Stimulated activated CD4-positive, alpha-beta T cell treated with anti-CD3 and anti-CD28 coated beads, TNF-alpha, amount 100 ng/mL, for 48 hours (primary cell): ENCODE measurements around the gene KCNA4.
"Not testable (repeated sequence)": the region's sequence is repeated elsewhere in the genome, so short reads cannot be mapped to it uniquely, and the experiment has no call there.

Experiments
- DNase-seq, 3 donors: peaks; one replicate each; pipeline ENCODE4 v3.0.0-alpha.2; 2020; ENCODE audit warnings: low read depth in 3 of 3

The KCNA4 gene

DNA sequence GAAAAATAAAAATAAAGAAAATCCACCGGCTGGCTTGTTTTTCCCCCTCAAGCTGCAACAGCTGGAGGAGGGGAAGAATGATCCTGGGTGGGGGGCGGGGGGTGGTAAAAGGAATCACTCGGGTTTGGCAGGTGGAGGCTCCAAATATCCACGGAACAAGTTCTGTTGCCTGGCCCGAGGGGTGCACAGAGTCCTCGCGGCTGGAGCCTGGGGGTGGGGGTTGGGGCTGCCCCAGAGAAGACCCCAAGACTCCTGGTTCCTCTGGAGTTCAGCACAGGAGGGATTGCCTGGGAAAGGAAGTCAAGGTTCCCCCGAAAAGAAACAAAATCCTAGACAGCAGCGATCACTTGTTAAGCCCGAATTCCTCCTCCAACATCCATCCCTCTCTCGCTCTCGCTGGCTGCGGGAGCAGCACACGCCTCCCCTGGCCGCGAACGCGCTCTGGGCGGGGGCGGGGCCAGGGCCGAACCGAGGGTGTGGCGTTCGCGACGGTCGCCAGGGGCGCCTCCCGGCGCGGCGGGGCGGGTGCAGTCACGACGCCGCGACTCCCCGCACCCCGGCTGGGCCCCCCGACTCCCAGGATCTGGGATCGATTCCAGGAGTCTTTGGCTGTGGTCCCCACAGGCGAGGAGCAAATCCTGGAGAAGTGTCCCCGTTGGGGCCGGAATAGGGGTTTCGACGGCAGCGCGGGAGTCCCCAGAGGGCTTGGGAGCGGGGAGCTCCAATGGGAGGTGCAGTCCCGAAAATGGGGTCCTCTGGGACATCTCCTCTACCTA, at the start of gene KCNA4:
Gene KCNA4 (minus strand): TSS at position 443 of the 776 bp plus-strand sequence. CDS start 4,352 bp downstream, outside the sequence.
- DNase-seq: no peak

DNA sequence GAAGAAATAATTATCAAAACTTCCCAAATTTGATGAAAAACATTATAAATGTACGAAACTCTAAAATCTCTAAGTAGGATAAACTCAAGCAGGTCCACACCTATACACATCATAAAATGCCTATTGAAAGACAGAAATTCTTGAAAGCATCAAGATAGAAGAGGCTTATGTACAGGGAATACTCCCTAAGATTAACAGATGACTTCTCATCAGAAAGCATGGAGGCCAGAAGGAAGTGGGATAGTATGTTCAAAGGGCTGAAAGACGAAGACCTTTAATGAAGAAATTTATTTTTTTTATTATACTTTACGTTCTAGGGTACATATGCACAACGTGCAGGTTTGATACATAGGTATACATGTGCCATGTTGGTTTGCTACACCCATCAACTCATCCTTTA, 45.3 kb upstream of the KCNA4 start:
- no peak for DNase-seq

DNA sequence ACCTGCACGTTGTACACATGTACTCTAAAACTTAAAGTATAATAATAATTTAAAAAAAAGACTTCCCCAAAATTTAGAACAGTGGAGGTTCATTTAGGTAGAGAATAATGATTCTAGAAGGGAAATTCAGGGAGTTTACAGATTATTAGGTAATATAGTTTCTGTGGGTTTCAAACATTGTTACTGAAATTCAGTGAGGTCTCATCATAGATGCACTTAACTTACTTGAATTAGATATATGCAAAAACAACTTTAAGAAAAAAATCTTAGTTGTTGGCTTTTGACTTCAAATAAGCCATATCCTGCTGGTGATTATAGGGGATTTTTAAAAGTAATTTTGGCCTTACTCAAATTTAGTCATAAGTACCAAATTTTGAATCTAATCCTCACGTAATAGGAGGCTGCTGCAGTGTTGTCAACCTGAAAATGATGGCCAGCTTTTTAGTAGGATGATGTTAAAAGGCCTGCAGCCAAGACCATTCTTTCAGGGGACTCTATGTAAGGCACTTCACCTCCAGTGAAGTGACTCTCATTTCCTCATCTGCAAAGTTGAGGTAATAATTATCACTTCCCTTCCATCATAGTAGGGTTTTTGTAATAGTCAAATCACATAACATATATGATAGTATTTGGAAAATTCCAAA, 42.5 kb upstream of the KCNA4 start:
- DNase-seq: no peak

DNA sequence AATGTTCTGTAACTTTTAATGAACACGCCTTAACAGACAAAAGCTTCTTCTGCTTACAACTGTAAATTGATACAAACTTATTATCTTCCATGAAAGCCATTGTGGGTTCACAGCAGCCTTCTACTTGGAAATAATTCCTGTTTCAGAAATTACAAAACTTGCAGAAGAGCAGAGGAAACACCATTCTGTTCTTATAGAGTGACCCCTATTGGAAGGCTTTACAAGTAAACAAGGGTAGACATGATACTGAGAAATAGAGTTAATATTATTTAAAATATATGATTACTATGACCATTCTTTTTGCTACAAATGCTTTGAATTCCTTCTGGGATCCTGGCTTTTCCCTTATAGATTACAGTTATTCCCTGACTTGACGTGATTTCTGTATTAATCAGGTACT, 32.4 kb upstream of the KCNA4 start:
- no peak for DNase-seq

DNA sequence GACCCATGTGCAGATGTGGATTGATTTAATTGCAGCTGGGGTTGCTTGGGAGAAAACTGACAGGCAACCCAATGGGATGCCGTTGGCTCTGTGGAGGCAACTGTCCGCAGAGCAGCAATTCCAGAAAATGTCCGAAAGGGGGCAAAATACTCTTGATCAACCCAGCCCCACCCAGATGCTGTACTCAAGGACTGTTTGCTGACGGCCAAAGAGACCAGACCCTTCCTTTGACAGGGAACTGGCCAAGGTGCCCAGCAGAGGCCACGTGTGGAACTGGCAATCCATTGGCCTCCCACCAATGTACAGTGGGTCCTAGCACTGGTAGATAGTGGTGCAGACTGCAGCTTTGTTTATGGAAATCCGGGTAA, 29.7 kb upstream of the KCNA4 start:
- no peak for DNase-seq

DNA sequence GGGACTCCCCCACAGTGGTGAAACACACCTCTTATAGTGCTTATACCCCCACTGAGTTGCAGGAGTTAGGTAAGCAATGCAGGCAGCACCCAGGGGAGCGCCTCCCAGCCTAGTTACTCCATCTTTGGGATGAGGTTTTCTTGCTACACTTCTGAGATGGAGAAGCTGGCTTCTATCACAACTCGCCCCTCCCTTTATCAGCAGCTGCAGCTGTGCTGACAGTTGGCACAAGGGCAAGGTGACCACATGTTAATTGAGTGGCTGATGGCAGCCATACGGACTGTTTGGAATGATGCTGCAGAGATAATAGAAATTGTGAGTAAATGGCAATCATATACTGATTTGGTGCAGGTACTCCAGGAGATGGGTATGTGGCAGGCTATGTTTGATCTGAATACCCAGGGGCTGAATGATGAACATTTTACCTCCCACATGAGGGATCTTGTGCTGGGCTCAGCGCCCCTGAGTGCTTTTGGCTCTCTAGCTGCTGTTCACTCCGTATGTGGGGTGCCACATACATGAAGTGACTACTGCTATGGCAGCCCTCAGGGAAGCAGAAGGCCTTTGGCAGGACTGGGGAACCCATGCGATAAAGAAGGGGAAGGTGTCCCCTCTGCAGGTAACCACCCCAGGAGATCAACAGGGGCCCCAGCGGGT, 29.2 kb upstream of the KCNA4 start:
- DNase-seq: no peak

DNA sequence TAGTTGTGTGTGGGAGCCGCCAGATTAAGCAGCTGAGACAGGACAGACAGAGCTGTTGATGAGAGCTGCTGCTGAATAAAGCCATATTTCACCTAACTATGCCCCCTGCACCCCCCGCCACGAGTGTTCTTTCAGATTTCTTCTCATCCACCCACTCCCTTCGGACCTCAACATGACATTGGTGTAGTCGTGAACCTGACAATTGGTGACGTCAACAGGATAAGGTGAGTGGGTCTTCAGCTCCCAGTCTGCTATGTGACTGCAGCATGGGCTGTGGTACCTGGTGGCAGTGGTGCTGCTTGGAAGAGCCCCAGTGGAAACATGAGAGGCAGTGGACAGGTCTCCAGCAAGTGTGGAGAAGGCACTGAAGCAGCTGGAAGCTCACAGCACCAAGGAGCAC, 28.3 kb upstream of the KCNA4 start:
- no peak for DNase-seq

DNA sequence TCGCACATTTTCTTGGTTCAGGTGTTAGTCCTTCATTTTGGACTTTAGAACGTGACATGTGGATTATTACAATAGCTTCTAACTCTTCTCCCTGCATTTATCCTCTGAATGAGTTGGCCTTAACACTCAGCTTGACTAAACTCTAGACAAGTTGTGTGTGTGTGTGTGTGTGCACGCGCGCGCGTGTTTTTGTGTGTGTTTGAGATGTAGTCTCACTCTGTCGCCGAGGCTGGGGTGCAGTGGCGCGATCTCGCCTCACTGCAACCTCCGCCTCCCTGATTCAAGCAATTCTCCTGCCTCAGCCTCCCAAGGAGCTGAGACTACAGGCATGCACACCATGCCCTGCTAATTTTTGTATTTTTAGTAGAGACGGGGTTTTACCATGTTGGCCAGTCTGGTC, 24.3 kb upstream of the KCNA4 start:
- no peak for DNase-seq

DNA sequence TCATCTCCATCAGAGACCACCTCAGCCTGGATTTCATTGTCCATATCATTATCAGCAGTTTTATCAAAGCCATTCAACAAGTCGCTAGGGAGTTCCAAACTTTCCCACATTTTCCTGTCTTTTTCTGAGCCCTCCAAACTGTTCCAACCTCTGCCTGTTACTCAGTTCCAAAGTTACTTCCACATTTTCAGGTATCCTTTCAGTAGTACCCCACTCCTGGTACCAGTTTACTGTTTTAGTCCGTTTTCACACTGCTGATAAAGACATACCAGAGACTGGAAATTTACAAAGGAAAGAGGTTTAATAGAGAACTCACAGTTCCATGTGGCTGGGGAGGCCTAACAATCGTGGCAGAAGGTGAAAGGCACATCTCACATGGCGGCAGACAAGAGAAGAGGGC, 17.9 kb upstream of the KCNA4 start:
- not testable (repeated sequence) for DNase-seq

DNA sequence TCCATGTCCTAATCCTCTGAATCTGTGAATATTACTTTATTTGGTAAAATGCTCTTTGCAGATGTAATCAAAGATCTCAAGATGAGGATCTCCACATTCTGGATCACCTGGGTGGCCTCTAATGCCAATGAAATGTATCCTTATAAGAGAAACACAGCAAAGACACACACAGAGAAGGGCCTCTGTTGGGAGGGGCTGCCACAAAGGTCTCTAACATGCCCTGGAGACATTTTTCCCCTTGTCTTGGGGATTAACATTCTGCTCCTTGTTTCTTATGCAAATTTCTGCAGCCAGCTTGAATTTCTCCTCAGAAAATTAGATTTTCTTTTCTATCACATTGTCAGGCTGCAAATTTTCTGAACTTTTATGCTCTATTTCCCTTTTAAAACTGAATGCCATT, 17.3 kb upstream of the KCNA4 start:
- not testable (repeated sequence) for DNase-seq

DNA sequence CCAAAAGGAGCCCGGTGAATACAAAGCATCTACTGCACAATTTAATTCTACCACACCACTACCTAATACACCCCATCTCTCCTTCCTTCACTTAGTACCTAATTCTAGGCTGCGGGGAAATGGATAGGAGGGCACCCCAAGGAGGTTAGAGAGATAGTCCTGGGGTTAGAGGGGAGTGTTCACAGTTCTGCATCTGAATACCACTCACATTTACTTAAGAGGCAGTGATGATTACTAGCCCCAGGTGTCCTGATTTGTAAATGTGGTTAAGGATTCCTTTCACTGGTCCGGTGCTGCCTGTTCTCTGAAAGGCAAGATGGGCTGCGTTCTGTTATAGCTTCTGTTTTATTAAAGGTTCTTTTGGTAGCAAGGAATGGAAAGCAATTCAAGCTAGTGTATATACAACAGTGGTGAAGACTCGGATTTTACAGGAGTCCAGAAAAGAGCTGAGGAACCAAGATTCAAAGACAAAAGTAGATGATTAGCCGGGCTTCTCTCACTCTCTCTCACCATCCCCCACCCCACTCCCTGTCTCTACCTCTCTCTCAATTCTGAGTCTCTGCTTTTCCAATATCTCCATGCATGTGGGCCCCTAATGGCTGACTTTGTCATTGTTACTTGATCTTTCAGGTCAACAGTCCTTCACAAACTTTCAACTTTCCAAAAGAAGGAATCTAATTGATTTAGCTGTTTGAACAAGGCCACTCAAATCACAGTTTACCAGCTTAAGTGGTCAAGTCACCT, 8.7 kb upstream of the KCNA4 start:
- DNase-seq: no peak

DNA sequence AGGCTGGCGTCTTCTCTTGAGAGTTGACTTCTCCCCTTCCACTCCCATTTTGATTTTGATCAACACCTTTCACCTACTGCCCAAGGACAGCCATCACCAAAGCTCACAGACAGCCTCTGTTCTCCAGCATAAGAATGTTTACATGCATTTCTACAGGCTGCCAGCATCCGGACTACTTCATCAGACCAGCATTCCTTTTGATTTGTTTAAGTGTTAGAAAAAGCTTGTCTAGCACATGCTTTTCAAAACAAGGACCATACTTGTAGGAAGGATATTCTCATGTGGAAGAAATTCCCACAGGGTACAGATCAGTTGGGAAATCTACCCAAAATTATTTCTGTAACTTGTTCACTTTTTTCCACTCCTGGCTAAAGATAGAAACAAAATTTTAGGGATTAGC, 6.2 kb upstream of the KCNA4 start:
- DNase-seq: no peak

DNA sequence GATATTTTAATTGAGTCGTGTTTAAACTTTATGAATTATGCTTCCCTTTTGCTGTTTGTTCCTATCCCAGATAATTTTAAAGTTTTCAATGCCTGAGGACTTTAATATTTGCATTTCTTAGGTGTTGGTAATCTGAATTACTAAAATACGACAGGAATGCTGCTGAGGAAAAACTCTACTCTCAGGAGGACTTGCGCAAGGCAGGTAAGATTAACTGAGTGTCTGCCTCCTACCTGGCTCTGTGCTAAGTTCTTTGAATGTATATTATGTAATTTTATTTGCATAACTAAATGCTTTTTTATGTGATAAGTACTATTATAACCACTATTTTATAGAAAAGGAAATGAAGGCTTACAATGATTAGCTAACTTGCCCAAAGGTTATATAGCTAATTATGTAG, 2.7 kb upstream of the KCNA4 start:
- no peak for DNase-seq

DNA sequence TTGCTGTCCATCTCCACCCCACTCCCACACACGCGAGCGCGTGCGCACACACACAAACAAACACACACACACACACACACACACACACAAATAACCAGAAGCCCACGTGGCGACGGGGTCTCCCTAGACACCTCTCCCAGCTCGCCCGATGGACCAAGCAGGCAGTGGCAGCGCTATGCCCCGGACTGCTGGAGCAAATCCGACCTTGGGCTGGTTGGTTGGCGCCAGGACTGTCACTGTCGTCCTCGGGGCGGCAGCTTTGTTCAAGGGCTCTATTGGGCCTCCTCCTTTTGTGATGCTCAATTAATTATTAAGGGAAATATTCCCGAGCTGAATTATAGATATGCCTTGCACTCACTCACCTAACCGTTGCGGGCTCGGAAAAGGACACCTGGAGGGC, 1.7 kb upstream of the KCNA4 start:
- no peak for DNase-seq

DNA sequence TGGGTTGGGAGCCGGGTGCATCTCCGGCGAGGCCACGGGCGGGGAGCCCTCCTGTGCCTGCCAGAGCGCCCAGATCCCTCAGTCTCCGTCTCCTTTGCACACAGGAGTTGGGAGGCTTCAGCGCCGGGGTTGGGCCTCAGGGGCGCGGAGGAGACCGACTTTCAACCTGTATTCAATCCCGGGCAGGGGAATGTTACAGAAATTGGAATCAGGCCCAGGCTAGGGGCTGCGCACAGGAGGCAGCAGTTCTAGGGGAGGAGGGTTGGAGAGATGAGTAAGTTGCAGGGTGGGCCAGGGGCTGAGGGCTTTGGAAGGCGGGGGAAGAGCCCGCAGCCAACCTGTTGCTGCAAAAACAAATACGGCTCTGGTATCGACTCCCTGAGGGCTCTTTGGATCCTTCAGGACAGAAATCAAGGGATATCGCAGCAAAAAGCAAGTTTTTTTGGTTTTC, 640 bp upstream of the KCNA4 start:
- no peak for DNase-seq

DNA sequence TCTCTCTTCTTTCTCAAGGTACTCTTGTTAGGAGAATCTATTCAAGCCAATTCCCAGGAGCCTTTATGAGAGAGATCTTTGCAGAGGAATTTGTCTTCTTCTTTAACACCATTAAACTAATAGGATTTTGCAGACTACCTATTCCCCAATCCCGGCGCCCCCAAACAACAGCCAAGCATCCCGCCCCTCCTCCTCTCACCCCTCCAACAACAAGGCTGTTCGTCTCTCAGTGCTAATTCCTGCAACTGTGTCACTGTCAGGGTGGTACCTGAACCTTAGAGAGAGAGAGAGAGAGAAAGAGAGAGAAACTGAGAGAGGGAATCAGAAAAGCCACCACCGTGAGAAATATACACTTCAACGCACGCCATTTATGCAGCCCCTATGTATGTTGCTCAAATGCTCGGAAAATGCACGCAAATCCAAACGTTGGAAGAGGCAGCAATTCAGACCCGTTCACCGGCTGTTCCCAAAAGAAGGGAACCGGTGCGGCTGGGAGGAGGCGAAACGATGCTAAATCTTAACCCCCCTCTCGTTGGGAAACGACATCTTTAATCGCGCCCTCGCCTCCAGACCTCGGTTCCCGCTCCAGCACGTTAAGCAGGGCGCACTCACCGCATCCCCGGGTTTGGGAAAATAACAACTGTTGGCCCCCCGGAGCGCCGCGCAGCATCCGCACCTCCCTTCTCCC, 961 bp downstream of the KCNA4 start:
- DNase-seq: no peak

DNA sequence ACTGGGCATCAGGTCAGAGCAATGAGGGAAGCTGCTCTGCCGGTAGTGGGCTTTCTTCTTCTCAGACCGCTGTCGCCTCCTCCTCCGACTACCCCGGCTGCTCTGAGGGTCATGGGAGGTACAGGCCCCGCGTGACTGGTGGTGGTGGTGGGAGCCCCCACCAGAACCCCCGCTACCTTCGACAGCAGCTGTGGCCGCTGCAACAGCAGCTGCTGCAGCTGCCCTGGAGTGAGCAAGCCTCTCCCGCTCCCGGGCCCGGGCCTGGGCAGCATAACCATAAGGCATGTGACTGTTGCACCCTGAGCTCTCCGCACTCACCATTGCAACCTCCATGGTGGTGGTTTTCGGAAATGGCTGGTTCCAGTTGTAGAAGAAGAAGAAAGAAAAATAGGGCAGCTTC, 4.5 kb downstream of the KCNA4 start:
- no peak for DNase-seq

DNA sequence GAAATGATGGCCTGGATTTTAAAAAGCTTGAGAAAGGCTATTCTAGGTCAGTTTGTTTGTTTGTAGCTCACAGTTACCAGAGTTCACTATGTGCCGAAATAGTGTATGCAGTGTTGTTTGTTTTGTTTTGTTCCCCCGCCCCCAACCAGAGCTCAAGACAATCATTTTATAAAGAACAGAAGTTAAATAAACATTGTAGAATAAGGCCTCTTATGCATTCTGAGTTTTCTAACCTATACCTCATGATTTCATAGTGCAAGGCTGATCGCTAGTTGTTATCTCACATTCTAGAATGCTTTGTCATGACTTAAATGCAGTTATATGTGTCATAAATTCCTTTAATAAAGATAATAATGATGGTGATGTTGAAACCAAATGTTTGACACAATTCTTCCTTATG, 7.8 kb downstream of the KCNA4 start:
- DNase-seq: no peak

DNA sequence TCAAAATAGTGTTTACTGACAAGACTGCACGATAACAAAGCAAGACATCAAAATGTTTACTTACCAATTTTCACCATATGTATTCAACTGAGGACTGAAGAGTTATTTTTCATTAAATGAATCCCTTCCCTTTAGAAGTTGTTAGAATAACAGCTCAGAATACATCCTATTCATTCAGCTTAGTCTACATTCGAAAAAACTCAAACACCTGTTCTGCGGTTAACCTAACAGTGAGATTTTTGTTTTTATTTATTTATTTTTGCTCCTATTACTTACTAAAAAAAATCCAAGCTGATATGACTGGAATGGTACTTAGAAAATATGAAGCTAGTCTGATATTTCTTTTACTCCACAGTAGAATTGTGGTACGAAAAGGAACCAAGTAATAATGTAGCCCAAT, 10.0 kb downstream of the KCNA4 start:
- no peak for DNase-seq

DNA sequence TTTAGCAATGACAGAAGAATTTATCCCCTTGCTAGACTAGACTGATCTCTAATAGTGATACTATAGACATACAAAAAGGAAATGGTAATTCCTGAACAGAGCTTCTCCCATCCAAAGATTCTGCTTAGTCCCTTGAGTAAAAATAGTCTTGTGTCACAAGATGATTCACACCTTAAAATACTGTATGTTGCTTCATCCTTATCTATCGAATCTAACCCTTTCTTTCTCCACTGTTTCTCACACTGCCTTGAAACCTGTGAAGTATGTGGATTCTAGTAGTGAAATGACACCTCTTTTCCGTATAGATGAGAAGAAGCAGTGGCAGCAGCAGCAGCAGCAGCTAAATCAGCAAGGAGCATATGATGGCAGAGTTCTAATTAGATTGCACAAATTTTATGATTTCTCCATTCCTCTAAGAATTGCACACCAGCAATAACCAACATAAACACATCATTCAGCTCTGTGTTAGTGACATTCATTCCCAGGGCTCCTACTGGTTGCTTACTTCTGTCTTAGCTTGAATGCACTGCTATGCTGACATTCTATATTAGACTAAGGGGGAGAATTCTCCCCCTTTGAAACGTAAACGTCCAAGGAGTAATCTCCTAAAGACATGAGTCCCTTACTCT, 14.6 kb downstream of the KCNA4 start:
- DNase-seq: no peak
